Measurements from ENCODE around the gene CD300E. TPM values are rescaled to one million over a fixed set of nuclear protein-coding genes. Genes with fewer than 3 reads are reported as not detected.

The CD300E gene
- total and polyA plus RNA-seq, 2 donors (not counting 1 experiment from before 2014, with no cell fraction given), result not detected

- H3K9me3 ChIP-seq (ENCODE audit: control insufficient read depth, insufficient read depth, low read depth, low read length), result no peaks in the 10 kb centered on the region
- no peaks in the 10 kb centered on the region for H3K27me3 ChIP-seq (ENCODE audit: control insufficient read depth, insufficient read depth, low read length)
- TF ChIP-seq CTCF (conservative IDR thresholded peaks at IDR 0.05 in 1 of 2, IDR thresholded peaks at IDR 0.05 in 1 of 2; ENCODE audit: low read depth in 1 of 2, low read length in 2 of 2), result no peak
- no peak for TF ChIP-seq EZH2 (IDR thresholded peaks at IDR 0.05; ENCODE audit: low read length, missing control alignments)
- no peak overlapping the region for H3K9ac ChIP-seq (ENCODE audit: insufficient read depth, low read length)
- no peaks in the 10 kb centered on the region for H3K36me3 ChIP-seq (ENCODE audit: control insufficient read depth, insufficient read depth, low read length)
- no peak overlapping the region for H2AFZ ChIP-seq (ENCODE audit: low read length)
- no peak overlapping the region for H3K27ac ChIP-seq (ENCODE audit: insufficient read depth, low read length)
- no peak overlapping the region for H3K4me2 ChIP-seq (ENCODE audit: extremely low read depth, insufficient read depth, low read length)
- no peak overlapping the region for H3K4me3 ChIP-seq (replicated peaks in 1 of 4; ENCODE audit: control extremely low read depth in 1 of 4, insufficient read depth in 1 of 4, low read depth in 3 of 4, low read length in 4 of 4)
- no peaks in the 10 kb centered on the region for H3K4me1 ChIP-seq (ENCODE audit: control insufficient read depth, extremely low read depth, insufficient read depth, low read length)
- no peak for DNase-seq (ENCODE audit: low read depth in 2 of 2)
- no peaks in the 10 kb centered on the region for H3K79me2 ChIP-seq (ENCODE audit: control insufficient read depth, insufficient read depth, low read length)
- H4K20me1 ChIP-seq (ENCODE audit: control insufficient read depth, extremely low read depth, insufficient read depth, low read length), result no peaks in the 10 kb centered on the region
Measured at GRCh38 chr17:74571621-74572270, 51.8 kb downstream of the CD300E start.

- TF ChIP-seq EZH2 (IDR thresholded peaks at IDR 0.05; ENCODE audit: low read length, missing control alignments), result no peak
- no peak for TF ChIP-seq CTCF (conservative IDR thresholded peaks at IDR 0.05 in 1 of 2, IDR thresholded peaks at IDR 0.05 in 1 of 2; ENCODE audit: low read depth in 1 of 2, low read length in 2 of 2)
- no peaks in the 10 kb centered on the region for H4K20me1 ChIP-seq (ENCODE audit: control insufficient read depth, extremely low read depth, insufficient read depth, low read length)
- no peak overlapping the region for H3K4me3 ChIP-seq (replicated peaks in 1 of 4; ENCODE audit: control extremely low read depth in 1 of 4, insufficient read depth in 1 of 4, low read depth in 3 of 4, low read length in 4 of 4)
- H3K9ac ChIP-seq (ENCODE audit: insufficient read depth, low read length), result no peak overlapping the region
- H3K4me1 ChIP-seq (ENCODE audit: control insufficient read depth, extremely low read depth, insufficient read depth, low read length), result no peaks in the 10 kb centered on the region
- no peak overlapping the region for H2AFZ ChIP-seq (ENCODE audit: low read length)
- no peaks in the 10 kb centered on the region for H3K36me3 ChIP-seq (ENCODE audit: control insufficient read depth, insufficient read depth, low read length)
- H3K27ac ChIP-seq (ENCODE audit: insufficient read depth, low read length), result no peak overlapping the region
- H3K4me2 ChIP-seq (ENCODE audit: extremely low read depth, insufficient read depth, low read length), result no peak overlapping the region
- DNase-seq (ENCODE audit: low read depth in 2 of 2), result peak; percentile 82 to 100
- no peaks in the 10 kb centered on the region for H3K79me2 ChIP-seq (ENCODE audit: control insufficient read depth, insufficient read depth, low read length)
- no peaks in the 10 kb centered on the region for H3K27me3 ChIP-seq (ENCODE audit: control insufficient read depth, insufficient read depth, low read length)
- no peaks in the 10 kb centered on the region for H3K9me3 ChIP-seq (ENCODE audit: control insufficient read depth, insufficient read depth, low read depth, low read length)
Measured at GRCh38 chr17:74569020-74570003, 54.2 kb downstream of the CD300E start.

- no peak overlapping the region for H3K9ac ChIP-seq (ENCODE audit: insufficient read depth, low read length)
- H3K27me3 ChIP-seq (ENCODE audit: control insufficient read depth, insufficient read depth, low read length), result no peaks in the 10 kb centered on the region
- no peaks in the 10 kb centered on the region for H3K4me1 ChIP-seq (ENCODE audit: control insufficient read depth, extremely low read depth, insufficient read depth, low read length)
- peak in 1 of 2 donors; percentile 83 for DNase-seq (ENCODE audit: low read depth in 2 of 2)
- no peak overlapping the region for H3K4me2 ChIP-seq (ENCODE audit: extremely low read depth, insufficient read depth, low read length)
- no peak overlapping the region for H3K4me3 ChIP-seq (replicated peaks in 1 of 4; ENCODE audit: control extremely low read depth in 1 of 4, insufficient read depth in 1 of 4, low read depth in 3 of 4, low read length in 4 of 4)
- no peak overlapping the region for H2AFZ ChIP-seq (ENCODE audit: low read length)
- H3K9me3 ChIP-seq (ENCODE audit: control insufficient read depth, insufficient read depth, low read depth, low read length), result no peaks in the 10 kb centered on the region
- H3K27ac ChIP-seq (ENCODE audit: insufficient read depth, low read length), result no peak overlapping the region
- no peaks in the 10 kb centered on the region for H3K79me2 ChIP-seq (ENCODE audit: control insufficient read depth, insufficient read depth, low read length)
- H3K36me3 ChIP-seq (ENCODE audit: control insufficient read depth, insufficient read depth, low read length), result no peaks in the 10 kb centered on the region
- no peak for TF ChIP-seq EZH2 (IDR thresholded peaks at IDR 0.05; ENCODE audit: low read length, missing control alignments)
- no peak for TF ChIP-seq CTCF (conservative IDR thresholded peaks at IDR 0.05 in 1 of 2, IDR thresholded peaks at IDR 0.05 in 1 of 2; ENCODE audit: low read depth in 1 of 2, low read length in 2 of 2)
- no peaks in the 10 kb centered on the region for H4K20me1 ChIP-seq (ENCODE audit: control insufficient read depth, extremely low read depth, insufficient read depth, low read length)
Measured at GRCh38 chr17:74568106-74568873, 55.2 kb downstream of the CD300E start.

Data from fibroblast of lung (primary cell).